HEK293T (cell line): ENCODE measurements around the gene SFI1.
A peak's percentile ranks its signal among the peaks of the same experiment; 100 is the strongest.

Source experiments
- CTCF ChIA-PET: fragments of 350-600 bp; formaldehyde crosslinking; extraction: SDS; loops from one replicate; lab custom pipeline; 2021; ENCODE audit warnings: antibody characterized with exemption, inconsistent platforms; lab: Yijun Ruan, JAX
- POLR2A ChIA-PET: fragments of 350-600 bp; formaldehyde crosslinking; extraction: SDS; loops from one replicate; lab custom pipeline; 2020; ENCODE audit warnings: antibody characterized with exemption, inconsistent platforms; lab: Yijun Ruan, JAX
- DNase-seq: peaks from one replicate; pipeline ENCODE4 v3.0.0; 2012; ENCODE audit warnings: mixed read lengths; ENCODE audit errors: extremely low spot score
- ARNT ChIP-seq: fragments of 450-650 bp; IDR thresholded peaks from 2 replicates; pipeline ENCODE4 v1.6.1; 2017; ENCODE audit warnings: mild to moderate bottlenecking
- BHLHE40 ChIP-seq: fragments of 450-650 bp; IDR thresholded peaks from 2 replicates; pipeline ENCODE4 v1.6.1; 2016; ENCODE audit warnings: mild to moderate bottlenecking, moderate library complexity, borderline replicate concordance
- CTBP1 ChIP-seq: fragments of 450-650 bp; IDR thresholded peaks from 2 replicates; pipeline ENCODE4 v1.6.1; 2016; ENCODE audit warnings: borderline replicate concordance
- ELF4 ChIP-seq: fragments of 450-650 bp; IDR thresholded peaks from 2 replicates; pipeline ENCODE4 v1.6.1; 2017; ENCODE audit warnings: antibody characterized with exemption
- FOXA1 ChIP-seq: fragments of 450-650 bp; IDR thresholded peaks from 2 replicates; pipeline ENCODE4 v1.6.1; 2016; ENCODE audit warnings: mild to moderate bottlenecking
- FOXK2 ChIP-seq: fragments of 450-650 bp; IDR thresholded peaks from 2 replicates; pipeline ENCODE4 v1.6.1; 2016; ENCODE audit warnings: mild to moderate bottlenecking
- FOXM1 ChIP-seq: fragments of 450-650 bp; IDR thresholded peaks from 2 replicates; pipeline ENCODE4 v1.6.1; 2017; ENCODE audit warnings: mild to moderate bottlenecking, borderline replicate concordance
- HDGF ChIP-seq: fragments of 450-650 bp; IDR thresholded peaks from 2 replicates; pipeline ENCODE4 v1.6.1; 2017; ENCODE audit warnings: antibody characterized with exemption, borderline replicate concordance
- L3MBTL2 ChIP-seq: fragments of 450-650 bp; conservative IDR thresholded peaks from 2 replicates; pipeline ENCODE4 v1.6.1; 2016; ENCODE audit warnings: mild to moderate bottlenecking
- LEF1 ChIP-seq: fragments of 450-650 bp; IDR thresholded peaks from 2 replicates; pipeline ENCODE4 v1.6.1; 2017; ENCODE audit warnings: mild to moderate bottlenecking, borderline replicate concordance
- NFRKB ChIP-seq: fragments of 450-650 bp; IDR thresholded peaks from 2 replicates; pipeline ENCODE4 v1.6.1; 2016; ENCODE audit warnings: mild to moderate bottlenecking, moderate library complexity
- SP1 ChIP-seq: fragments of 450-650 bp; IDR thresholded peaks from 2 replicates; pipeline ENCODE4 v1.6.1; 2017
- SUZ12 ChIP-seq: fragments of 450-650 bp; IDR thresholded peaks from 2 replicates; pipeline ENCODE4 v1.6.1; 2016; ENCODE audit warnings: mild to moderate bottlenecking
- TARDBP ChIP-seq: fragments of 450-650 bp; IDR thresholded peaks from 2 replicates; pipeline ENCODE4 v1.6.1; 2016
- ZNF384 ChIP-seq: fragments of 450-650 bp; IDR thresholded peaks from 2 replicates; pipeline ENCODE4 v1.6.1; 2016
- TF ChIP-seq, protein P1 (sequence below): fragments of 450-650 bp; IDR thresholded peaks from 2 replicates; pipeline ENCODE4 v1.6.1; 2016

Gene SFI1

DNA sequence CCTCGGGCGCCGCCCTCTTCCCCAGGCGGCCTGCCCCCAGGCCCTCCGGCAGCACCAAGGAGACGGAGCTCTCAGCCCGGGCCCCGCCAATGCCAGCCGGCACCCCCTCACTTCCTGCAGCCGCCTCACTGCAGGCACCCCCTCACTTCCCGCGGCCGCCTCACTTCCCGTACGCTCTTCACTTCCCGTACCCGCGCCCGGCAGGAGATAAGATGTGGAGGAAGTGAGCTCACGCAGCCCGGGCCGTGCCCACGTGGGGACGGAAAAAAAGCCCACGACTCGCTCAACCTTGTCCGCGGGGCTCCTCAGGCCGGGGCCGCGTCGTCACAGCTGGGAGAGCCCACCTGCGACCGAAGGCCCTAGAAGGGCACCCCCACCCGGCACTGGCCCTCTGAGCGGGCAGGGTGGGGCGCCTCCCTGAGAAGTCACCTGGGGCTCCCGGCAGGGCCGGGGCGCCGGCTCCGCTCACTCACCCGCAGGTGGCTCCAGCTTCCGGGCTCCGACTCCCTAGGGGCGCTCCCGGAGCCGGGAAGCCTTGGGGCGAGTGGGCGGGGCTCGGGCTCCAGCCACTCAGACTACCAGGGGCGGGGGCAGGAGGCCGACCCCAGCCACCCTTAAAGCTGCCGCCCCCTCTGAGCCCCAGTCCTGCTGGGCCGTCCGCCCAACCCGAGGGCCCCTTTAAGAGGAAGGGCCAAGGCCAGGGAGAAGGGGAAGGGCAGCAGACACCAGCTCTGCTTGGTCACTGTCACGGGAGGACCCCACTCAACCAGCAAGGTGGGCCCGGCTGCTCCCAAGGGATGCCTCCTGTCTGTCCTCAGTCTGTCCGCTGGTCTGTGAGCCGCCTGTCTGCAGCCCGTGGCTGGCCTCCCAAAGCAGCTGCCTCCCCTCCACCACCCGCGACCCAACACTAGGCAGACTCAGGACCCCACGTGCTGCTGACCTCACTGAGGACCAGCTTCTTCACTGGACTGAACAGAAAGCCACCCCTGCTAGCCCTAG is 134.3 kb downstream of the SFI1 start:
- ChIA-PET CTCF (interaction anchor here (0.6 to 1.7 kb wide), 3 partner anchors 28 to 340 kb away, joined by 3 to 7 read pairs (median 3); no protein-coding TSS in a partner anchor), POLR2A (interaction anchor here (0.8 to 1.9 kb wide), 8 partner anchors 10 to 141 kb away, joined by 3 to 14 read pairs (median 4); partner anchors contain the start of genes EIF4ENIF1 and PISD)
- TF ChIP-seq HDGF (0 out of 2 replicates have a peak, but pooled peaks have one; percentile 41), NFRKB (no peak), SP1 (no peak)
- peak; percentile 76 for DNase-seq

- ChIA-PET POLR2A (interaction anchor here (0.9 to 1.9 kb wide), 3 partner anchors 13 to 142 kb away, joined by 4 to 14 read pairs (median 4); partner anchors contain the start of genes EIF4ENIF1 and PISD), CTCF (interaction anchor here (0.9 to 1.7 kb wide), 2 partner anchors 180 to 339 kb away, joined by 3 to 7 read pairs; no protein-coding TSS in a partner anchor)
- TF ChIP-seq ARNT (no peak), L3MBTL2 (no peak), ZNF384 (no peak), TARDBP (no peak), BHLHE40 (no peak), LEF1 (no peak), CTBP1 (no peak), FOXA1 (no peak), ELF4 (no peak), NFRKB (no peak), SP1 (no peak), HDGF (no peak)
- TF ChIP-seq, protein P1, sequence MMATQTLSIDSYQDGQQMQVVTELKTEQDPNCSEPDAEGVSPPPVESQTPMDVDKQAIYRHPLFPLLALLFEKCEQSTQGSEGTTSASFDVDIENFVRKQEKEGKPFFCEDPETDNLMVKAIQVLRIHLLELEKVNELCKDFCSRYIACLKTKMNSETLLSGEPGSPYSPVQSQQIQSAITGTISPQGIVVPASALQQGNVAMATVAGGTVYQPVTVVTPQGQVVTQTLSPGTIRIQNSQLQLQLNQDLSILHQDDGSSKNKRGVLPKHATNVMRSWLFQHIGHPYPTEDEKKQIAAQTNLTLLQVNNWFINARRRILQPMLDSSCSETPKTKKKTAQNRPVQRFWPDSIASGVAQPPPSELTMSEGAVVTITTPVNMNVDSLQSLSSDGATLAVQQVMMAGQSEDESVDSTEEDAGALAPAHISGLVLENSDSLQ, result no peak
- no peak for DNase-seq
Measured at GRCh38 chr22:31631436-31631835, 135.1 kb downstream of the SFI1 start.

DNA sequence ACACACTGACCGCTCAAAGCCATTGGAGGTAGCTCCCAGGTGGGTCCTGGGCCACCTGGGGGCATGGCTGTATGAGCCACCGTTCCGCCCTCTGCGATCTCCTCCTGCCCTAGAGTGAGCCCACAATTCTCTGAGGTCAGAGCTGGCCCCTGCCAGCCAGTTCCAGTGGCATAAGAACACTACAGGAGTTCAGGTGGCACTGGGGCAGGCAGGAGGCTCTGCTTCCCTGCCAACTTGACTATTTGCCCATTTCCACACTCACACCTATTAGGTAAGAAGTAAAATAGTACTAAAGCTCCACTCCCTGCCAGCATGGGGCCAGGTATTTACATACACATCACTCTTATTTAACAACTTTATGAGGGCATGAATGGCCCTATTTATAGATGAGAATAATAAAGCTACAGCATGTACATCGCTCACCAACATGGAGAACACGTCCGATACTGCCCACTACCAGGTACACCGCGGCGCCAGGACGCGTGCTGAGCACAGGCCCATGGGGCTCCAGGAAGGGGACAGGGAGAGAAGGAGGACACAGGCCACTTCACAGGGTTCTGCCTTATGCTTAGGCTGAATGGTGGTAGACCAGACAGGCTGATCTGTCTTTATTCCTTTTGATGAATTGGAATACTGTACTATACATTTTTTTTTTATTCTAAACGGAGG is 139.4 kb downstream of the SFI1 start:
- TF ChIP-seq FOXA1 (no peak), BHLHE40 (no peak), SP1 (no peak), L3MBTL2 (no peak), LEF1 (no peak), ZNF384 (no peak), ELF4 (no peak), TARDBP (no peak), FOXK2 (no peak), HDGF (no peak), NFRKB (no peak)
- no peak for DNase-seq
- ChIA-PET CTCF (interaction anchor here (0.5 to 1.7 kb wide), 2 partner anchors 11 to 335 kb away, joined by 3 to 4 read pairs; no protein-coding TSS in a partner anchor), POLR2A (interaction anchor here (1.0 to 1.9 kb wide), 2 partner anchors 26 to 289 kb away, joined by 3 to 6 read pairs; partner anchors contain the start of genes PATZ1 and PISD)

DNA sequence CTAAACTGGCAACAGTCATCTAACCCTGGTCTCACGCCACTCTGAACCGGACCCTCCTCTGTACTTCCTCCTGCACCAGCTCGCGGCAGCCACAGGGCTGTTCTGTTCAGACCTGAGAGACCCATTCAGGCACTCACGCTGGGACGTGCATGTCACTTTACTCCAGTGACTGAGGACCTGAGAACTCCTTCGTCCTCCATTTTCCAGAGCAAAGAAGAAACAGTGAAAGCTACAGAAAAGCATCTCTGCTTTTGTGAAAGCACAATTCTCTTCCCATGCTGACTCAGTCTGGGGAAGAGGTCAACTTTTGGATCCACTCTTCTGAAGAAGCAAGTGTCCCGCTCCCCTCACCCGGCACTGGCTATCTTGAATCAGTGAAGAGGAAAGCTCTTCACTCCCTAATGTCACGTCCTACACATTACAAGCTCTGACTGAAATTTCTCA is 141.1 kb downstream of the SFI1 start:
- no peak for TF ChIP-seq FOXA1
- TF ChIP-seq SP1, result no peak
- TF ChIP-seq, protein P1, result no peak
- TF ChIP-seq FOXM1, result no peak
- no peak for TF ChIP-seq ELF4
- no peak for TF ChIP-seq ZNF384
- TF ChIP-seq ARNT, result no peak
- CTCF ChIA-PET, result interaction anchor here (1.2 kb wide), 1 partner anchor 333 kb away, joined by 3 read pairs; no protein-coding TSS in a partner anchor
- POLR2A ChIA-PET, result no interaction called here
- no peak for DNase-seq

GRCh38 chr22:31637891-31638618 is 141.7 kb downstream of the SFI1 start:
- ChIA-PET POLR2A (no interaction called here), CTCF (no interaction called here)
- no peak for DNase-seq
- TF ChIP-seq LEF1 (no peak), L3MBTL2 (no peak), NFRKB (no peak)

GRCh38 chr22:31639436-31640039 is 143.2 kb downstream of the SFI1 start:
- ChIA-PET POLR2A (interaction anchor here (1.0 kb wide), 1 partner anchor 22 kb away, joined by 7 read pairs; the partner anchor contains the start of gene PISD), CTCF (interaction anchor here (0.6 kb wide), 1 partner anchor 334 kb away, joined by 3 read pairs; no protein-coding TSS in a partner anchor)

More at GRCh38 chr22:31639436-31640039, 143.2 kb downstream of the SFI1 start:
- DNase-seq, result no peak
- TF ChIP-seq SUZ12 (no peak), ARNT (no peak), LEF1 (no peak), ZNF384 (no peak), L3MBTL2 (no peak), CTBP1 (no peak), FOXA1 (no peak)
- TF ChIP-seq, protein P1, result no peak
